GM18870 (cell line): Measurements from ENCODE around the gene PRDM15.

Experiments used
- ATAC-seq: cut with Tn5 transposase; IDR thresholded peaks from one replicate; pipeline ENCODE4 v1.9.1; 2021; ENCODE audit warnings: moderate library complexity; ENCODE audit not compliant: unreplicated experiment

PRDM15 gene

DNA sequence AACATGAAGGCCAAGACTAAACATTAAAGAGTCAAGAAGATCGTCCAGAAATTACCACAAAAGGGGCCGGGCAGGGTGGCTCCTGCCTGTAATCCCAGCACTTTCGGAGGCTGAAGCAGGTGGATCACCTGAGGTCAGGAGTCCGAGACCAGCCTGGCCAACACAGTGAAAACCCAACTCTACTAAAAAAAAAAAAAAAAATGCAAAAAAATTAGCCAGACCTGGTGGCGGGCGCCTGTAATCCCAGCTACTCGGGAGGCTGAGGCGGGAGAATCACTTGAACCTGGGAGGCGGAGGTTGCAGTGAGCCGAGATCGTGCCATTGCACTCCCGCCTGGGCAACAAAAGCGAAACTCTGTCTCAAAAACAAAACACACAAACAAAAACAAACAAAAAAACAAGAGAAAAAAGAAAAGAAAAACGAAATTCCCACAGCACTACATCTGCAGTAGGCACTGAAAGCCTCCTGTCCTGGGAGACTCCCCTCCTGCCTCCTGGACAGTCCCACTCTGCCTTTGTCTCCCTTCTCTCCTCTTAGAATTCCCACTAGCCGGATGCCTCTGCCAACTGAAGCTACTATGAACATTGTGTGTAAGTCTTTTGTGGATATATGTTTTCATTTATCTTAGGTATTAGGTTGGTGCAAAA lies 94.6 kb downstream of the PRDM15 start:
- ATAC-seq = no peak

DNA sequence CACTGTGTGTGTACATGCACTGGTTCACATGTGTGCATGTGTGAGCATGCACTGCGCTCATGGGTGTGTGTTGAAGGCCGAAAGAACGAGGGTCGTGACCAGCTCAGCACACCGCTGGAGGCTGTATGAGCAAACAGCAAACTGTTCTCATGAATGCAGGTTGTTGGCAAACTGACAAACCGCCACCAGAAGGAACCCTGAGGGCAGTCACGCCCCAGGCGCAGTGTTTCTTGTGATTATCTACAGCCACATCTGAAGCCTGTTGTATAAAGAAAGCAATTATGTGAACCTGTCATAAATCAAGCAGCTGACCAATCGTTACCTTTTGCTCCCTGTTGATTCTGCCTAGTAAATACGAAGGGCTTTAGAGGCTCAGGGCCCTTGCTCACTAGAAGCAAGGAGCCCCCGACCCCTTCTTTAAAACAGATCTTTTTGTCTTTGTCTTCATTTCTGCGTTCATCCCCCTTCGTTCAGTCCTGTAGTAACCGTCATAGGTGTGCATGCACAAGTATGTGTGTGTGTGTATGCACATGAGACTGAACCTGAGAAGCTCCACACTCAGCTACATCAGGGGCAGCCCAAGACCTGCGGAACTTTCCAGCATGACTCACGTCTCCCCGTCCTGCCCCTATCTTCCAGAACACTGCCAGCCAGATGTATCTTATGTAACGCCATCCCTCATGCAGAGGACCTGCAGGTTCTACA lies 95.5 kb downstream of the PRDM15 start:
- no peak for ATAC-seq

DNA sequence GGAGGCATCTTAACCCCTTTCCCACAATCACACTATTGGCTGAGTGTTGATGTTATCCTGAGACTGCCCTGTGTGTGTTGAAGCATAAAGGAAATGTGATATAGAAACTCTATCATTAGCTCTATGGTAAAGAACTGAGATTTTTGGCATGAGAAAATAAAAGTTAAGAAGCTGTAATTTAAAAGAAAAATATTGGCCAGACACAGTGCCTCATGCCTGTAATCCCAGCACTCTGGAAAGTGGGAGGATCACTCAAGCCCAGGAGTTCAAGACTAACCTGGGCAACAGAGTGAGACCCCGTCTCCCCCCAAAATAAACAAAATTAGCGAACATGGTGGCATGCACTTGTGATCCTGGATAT lies 98.1 kb downstream of the PRDM15 start:
- ATAC-seq = no peak

DNA sequence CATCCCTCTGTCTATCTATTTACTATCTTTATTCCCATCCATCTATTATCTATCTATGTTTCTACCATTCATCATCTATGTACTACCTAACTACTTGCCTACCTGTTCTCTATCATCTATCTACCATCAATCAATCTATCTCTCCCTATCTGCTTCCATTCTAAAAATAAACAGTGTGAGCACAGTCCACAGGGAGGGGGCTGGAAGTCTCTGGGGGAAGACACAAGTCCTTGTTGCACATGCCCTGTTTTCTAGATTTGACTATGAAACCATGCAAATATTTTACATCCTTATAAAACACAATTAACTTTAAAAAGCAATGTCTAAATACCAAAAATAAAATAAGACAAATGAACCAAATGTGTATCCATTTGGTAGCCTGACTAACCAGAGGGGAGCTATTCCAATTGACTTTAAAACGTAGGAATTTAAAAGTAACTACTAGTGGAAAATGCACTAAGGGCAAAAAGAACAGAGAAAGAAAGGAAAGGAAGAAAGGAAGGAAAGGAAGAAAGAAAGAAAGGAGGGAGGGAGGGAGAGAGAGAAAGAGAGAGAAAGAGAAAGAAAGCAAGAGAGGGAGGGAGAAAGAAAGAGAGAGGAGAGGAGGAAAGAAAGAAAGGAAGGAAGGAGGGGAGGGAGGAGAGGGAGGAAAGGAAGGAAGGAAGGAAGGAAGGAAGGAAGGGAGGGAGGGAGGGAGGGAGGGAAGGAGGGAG lies 98.7 kb downstream of the PRDM15 start:
- ATAC-seq = no peak

DNA sequence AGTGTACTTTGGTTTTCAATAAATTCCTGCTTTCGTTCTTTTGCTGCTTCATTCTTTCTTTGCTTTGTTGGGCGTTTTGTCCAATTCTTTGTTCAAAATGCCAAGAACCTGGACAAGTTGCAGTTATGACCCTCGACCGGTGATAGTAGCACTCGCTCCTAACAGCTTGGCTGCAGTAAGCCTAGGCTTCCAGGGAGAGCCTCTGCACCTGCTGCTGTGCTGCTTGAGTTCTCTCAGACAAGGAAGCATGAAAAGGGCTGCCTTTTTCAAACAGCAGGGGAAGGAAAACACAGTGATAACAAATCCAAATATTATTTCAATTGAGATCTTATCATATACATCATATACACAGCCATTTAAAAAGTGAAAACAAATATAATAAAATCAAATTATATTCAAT lies 99.5 kb downstream of the PRDM15 start:
- ATAC-seq = no peak

DNA sequence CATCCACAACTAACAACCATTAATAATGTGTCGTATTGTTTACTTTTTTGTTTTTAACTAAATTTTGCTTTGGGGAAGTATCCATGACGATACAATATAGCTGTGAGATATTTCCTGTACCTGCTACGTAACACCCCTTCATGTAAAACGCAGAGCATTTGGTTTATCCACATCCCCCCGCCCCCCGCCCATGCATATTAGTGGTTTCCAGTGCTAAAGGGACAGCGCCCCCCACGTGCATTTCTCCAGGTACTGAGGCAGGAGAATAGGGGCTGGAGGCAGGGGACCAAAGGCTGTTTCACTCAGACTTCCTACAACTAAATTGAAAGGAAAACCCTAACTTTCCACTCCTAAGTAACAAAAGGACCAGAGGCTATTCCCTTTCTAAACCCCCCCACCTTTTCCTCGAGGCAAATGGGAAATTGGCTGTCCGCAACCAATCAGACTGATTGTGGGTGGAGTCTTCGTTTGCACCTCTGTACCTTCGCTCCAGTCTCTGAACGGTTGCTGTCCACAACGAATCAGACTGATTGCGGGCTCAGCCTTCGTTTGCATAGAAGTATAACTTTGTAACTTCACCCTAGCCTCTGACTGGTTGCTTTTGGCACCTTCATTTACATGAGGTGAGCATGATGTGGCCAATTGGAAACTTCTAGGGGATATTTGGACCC lies 100.1 kb downstream of the PRDM15 start:
- ATAC-seq = no peak

DNA sequence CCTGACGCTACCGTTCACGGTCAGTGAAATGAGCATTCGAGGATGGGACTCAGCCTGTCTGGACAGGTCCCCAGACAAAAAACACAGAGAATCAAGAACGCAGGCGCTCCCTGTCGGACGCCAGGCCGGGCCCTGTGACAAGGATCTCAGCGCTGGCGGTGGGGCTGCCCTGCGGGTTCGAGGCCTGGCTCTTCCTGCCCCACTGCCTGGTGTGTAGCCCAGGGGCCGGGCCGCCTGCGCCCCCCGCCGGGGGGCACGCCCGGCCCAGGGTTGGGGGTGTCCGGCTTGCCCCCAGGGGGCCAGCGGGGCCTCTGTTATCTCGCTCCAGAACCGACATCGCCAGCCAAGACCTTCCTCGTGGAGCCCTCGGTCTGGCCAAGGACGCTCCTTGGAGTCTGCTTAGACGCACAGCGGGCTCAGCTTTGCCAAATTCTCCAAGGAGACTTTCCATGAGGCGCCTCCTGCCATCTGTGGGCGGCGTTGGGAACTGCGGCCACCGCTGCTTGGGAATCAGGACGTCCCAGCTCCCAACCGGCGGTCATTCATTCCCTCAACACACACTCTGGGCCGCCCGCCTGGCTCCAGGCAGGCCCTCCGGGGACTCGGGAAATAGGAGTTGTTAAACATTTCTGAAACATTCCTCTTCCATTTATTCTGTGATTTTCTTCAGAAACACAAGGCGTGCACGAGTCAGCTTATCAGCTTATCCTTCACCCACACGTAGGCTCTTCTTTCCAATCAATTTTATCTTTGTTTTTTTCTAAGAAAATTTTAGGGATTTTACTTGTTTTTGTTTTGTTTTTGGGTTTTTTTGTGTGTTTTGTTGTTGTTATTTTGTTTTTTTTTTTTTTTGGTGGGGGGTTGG lies 101.0 kb downstream of the PRDM15 start:
- no peak for ATAC-seq

DNA sequence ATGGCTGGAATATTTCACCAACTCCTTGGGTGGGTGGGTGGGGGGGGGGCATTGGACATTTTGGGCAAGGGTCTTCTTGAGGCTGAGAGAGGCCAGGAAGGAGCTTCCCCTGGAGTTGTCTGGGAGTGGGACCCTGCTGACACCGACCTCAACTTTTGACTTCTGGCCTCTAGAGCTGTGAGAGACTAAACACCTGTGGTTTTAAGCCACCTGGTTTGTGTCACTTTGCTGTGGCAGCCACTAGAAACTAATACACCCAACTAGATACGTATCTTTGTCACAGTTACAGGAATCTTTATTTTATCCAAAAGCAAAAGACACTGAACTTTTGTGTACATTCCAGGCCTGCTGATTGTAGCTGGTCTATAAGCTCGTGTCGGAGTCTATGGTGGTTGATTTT lies 102.4 kb downstream of the PRDM15 start:
- ATAC-seq = no peak

DNA sequence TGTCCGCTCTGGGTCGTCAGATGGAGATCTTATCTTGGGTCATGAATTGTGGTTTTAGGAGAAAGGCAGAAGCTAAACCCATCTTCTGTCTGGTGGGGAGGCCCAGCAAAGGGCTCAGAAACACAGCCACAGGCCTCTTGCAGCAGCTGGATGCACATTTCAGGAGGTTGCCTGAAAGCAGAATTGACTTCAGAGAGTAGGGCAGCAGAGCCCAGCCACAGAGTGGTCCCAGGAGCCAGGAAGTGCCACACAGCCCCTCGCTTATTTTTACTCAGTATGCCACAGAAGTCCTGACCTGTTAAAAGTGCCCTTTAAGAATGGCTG lies 104.0 kb downstream of the PRDM15 start:
- ATAC-seq = no peak

DNA sequence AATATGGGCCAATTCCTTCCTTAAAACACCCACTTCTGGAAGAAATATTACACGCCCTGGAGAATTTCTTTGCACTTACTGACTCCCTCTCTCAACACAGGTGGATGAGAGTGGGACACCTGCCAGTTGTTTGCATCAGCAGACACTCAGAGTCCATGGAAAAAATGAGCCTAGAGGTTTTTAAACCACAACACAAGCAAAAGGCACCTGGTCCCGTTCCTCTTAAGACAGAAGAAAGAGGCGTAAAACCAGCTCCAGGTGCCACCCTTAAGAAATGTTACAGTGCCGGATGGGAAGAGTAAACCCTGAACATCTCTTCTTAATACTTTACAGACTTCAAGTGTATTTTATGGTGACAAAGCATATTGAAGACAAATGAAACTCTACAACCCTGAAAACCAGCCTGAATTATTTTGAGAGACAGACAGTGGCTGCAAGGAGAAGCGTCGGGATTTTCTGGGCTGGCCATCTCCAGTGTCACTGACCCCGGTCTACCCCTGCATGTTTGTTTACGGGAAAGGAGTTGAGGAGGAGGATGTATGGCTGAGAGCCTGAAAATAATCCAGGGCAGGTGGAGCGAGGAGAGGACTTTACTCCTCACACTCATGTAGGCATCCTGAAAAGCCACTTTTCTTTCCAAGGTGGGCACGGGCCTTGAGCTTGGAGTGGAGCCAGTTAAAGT lies 104.5 kb downstream of the PRDM15 start:
- no peak for ATAC-seq

DNA sequence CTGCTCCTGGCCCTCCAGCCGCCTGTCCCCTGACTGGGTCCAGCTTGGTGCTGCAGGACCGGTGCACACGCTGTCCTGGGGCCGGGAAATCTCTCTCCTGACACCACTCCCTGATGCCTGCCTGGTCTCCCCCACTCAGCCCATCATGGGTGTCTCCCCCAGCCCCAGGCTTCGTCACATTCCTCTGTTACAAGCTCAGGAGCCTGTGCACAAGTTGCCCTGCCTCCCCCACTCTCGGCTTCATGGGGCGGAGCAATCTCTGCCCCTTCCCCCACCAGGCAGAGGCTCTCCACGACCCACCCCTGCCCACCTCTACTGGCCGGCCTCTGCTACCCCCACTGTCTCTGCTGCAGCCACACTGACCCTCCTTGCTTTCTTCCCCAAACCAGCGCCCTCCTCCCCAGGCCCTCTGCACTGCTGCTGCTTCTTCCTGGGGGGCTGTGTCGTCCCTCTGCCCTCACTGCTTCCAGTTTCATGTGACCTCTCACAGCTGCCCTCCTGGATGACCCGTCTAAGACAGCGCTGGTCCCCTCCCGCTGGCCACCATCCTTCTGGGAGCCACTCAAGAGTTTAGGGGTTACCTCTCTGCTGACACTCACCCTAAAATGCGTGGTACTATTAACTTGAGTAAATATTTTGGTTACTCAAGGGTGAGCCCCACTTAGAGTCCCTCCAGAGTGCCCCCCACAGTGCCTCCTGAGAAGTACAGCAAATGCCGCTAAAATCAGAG lies 106.6 kb downstream of the PRDM15 start:
- ATAC-seq = no peak

DNA sequence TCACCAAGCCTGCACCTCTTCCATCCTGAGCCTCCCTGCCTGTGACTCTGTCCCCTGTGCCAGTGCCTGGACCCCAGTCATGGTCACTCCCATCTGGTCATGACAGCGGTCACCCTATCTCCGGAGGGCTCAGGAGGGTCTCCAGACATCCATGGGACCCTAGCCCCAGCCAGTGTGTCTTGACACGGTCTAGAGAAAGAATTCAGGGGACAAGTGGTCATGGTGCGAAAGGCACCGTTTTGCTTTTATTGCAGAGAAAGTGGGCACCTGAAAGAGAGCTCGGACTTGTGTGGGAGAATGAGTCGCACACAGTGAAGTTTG lies 107.6 kb downstream of the PRDM15 start:
- no peak for ATAC-seq

DNA sequence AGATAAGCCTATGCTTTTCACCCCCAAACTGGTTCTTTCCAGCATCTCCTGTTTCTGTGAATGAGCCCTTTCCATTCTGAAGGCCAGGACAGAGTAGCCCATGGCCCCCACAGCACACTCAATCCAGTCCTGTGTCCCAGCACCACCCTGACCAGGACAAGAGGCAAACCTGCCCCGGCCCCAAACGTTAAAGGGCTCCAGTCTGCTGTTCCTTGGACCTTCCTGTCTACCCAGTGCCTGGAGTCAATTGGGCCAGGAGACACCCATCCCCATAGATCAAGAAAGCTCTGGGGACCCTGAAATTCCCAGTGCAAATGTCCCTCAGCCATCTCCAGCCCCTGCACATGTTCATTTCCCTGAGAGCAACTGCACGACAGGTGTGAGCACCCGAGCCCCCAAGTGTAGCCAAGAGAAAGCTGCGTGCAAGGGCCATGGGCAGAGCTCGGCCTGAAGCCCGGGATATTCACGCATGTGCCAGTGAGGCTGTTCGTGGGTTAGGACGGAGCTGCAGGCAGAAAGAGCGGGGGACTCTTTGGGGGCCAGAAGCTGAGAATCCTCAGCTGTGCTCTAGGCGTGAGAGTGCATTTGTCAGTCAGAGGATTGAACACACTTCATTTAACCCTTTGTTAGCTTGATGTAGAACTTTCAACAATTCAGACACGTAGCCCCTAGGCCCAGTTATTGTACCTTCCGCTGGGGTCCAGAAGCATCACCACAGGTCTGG lies 108.1 kb downstream of the PRDM15 start:
- ATAC-seq = no peak

DNA sequence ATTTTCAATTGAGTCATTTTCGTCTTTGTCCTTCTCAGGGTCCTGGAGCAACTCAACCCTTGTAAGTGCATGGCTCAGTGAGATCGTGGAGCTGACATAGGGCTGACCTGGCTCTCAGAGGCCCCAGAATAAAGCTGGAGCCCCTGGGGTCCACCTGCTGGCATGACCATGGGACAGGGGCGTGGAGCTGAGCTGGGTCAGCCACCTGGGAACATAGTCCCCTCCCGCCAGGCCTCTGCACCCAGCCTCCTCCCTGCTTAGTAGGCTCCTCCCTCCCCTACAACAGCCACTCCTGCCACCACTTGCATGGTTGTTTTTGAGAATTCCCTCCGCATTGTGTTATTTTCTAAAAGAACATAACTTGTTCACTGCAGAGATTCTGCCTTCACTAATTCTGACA lies 109.2 kb downstream of the PRDM15 start:
- no peak for ATAC-seq

DNA sequence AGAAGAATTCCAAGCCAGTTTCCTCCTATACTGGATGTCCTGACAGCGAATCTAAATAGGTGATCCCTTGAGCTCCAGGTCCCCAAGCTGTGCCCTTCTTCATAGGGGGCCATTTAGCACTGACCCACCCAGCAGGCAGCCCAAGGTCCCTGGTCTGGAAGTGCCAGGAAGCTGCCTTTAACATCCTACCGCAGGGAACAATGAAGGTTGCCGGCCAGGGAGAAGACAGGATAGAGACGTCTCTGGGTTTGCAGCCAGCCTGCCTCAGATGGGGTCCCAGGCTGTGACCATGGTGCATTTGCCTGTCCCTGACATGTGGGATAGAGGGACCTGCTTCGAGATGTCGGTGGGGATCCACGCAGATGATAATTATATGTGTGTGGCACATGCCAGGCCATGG lies 109.6 kb downstream of the PRDM15 start:
- ATAC-seq = no peak

DNA sequence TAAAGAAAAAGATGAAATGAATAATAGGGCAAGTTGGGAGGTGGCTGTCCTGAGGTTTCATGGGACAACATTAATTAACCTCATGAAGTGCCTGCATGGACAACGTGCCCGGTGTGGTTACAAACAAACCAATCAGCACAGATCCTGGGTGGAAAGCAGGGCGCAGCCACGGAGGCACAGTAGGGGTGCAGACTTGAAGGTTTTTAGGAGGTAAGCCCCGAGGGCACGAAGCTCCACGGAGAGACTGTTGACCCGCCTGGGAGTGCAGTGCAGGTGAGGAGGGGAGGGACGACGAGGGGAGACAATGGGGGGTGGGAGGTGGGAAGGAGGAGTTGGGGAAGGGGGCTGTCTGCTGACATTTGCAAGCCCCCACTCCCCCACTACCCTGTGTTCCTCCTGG lies 110.0 kb downstream of the PRDM15 start:
- ATAC-seq = no peak

DNA sequence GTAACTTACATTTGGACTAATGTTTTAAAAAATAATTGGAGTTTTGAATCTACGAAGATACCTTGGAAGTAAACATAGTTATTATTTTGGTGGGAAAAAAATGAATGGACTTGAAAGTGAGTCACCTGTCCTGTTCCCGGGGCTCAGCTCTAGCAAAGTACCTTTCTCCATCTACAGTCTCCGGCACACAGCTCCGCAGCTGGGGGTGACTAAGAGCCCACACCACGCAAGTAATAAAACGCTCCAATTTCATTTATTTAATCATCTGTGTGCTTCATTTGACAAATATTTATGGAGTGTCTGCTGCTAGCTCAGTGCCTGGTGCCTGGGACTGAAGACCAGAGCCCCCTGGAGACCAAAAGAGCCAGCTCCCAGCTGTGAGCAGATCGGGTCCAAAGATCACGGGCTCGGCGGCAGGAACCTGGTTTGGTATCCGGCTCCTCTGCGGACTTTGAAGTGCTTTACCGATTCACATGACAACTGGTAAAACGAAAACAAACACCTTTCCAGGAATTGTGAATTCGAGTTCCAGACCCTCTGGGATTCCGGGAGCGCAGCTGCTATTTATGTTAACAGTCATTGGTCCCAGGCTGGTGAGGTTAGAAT lies 110.6 kb downstream of the PRDM15 start:
- no peak for ATAC-seq

DNA sequence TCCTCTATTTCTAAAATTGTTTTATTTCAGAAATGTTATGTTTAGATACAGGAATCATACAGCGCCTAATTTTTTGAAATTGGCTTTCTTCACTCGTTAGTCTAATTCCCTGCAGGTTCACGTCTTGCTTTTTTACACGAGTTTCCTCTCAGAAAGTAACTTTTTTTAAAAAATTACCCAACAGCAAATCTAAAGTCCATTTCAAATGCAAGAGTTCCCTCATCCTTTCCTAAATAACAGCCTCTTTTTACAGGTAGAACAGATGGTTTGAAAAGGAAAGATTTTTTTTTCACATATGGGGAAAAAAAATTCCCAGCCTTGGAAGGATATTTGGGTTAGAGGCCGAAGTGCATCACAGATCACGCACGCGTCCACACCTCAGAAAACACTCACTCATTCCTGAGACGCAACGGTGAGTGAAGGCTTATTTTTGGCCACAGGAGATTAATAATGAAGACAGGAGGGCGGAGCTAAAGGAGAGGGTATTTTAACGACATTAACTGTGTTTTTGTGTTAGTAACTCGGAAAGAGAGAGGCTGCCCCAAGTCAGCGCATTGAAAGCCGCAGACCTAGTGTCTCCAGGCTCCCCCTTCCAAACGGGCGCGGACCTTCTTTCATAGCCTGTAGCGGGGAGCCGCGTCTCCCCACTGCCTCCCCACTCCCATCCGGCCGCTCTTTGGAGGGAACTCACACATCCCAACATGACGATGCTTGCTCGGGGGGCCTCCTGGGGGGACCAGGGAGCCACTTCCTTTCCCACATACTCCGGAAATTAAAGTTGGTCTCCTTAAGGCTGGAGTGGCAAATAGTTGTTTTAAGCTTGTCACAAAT lies 111.3 kb downstream of the PRDM15 start:
- no peak for ATAC-seq
